Renal pelvis (tissue), 4 donors: Measurements from ENCODE around the gene PRPF4. TPM values are rescaled to one million over a fixed set of nuclear protein-coding genes. Genes with fewer than 3 reads are reported as not detected.
A peak's percentile ranks its signal among the peaks of the same experiment; 100 is the strongest.

ENCODE experiments used
- DNase-seq: peaks from one replicate; pipeline ENCODE4 v3.0.0-alpha.2; 2013
- polyA plus RNA-seq, 3 donors: library from polyadenylated mRNA; unstranded; fragments of 120-200 nt; gene quantifications; one replicate each; pipeline ENCODE4 v1.2.1, GENCODE V29; 2013; ENCODE audit not compliant: insufficient read length in 3 of 3

The PRPF4 gene
- polyA plus RNA-seq, 3 donors = 30.6 to 42.9 (median 40.3) TPM

- no peak for DNase-seq
Observed at GRCh38 chr9:113307396-113307975, 32.0 kb downstream of the PRPF4 start.

- no peak for DNase-seq
Observed at GRCh38 chr9:113309204-113309813, 33.9 kb downstream of the PRPF4 start.

DNA sequence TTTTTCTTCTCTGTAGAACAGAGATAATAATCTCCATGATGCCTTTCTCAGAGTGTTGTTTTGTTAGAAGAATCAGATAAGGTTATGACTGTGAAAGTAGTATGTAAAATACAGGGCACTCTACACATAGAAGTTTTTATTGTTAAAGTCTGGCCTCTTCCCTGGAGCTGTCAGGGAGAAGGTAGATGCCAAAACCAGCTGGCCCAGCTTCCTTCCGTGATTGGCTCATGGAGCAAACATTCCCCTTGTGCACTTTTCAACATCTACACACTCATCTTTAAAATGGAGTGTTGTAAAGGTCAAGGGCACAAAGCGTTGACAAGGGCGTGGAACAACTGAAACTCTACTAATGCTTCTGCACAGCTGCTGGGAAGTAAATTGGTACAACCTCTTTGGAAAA, 35.1 kb downstream of the PRPF4 start:
- no peak for DNase-seq

DNA sequence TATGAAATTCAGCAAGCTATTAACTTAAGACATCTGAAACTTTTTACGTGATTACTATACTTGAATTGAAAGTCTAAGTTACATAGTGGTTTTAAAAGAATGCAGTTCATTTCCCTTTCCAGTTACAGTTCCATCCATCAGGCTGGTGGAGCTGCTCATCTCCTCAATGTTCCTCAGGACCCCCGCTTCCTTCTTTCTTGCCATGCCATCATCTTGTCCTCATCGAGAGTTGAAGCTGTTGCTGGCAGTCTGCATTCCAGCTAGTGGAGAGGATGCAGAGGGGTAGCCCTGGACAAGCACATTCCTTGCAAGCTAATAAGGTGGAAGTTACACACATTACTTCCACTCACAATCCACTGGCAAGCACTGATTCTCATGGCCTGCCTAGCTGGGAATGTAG, 36.5 kb downstream of the PRPF4 start:
- no peak for DNase-seq

DNA sequence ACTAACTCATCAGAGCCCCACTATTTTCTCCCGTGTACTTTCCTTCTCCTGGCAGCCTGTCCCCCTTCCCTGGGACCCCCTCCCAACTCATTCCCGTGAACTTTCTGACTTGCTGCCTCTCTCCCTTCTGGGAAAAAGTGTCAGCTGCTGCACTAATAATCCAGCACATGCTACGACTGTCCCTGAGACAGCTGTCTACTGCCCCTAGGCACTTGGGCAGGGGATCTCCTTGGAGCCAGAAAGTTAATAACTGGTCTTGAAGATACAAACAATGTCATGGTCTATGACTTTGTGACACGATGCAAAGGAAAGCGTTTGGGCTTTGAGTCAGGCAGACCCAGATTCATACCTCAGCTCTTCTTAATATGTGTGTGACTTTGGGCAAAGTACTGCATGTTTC, 37.8 kb downstream of the PRPF4 start:
- DNase-seq = no peak

DNA sequence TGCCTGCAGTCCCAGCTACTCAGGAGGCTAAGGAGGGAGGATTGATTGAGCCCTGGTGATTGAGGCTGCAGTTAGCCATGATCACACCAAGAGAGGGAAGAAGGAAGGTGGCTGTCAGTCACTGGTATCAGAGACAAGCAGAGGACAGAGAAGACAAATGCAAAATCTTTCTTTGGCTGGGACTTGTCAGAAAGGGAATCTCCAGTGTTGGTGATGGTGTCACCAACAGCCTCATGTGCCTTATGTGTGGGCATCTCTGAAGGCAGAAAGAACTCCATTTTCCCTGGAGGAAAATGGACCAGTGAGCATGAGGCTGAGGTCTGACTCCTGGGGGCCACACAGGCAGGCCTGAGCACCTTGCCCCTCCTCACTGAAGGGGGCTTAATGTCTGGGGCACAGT, 39.8 kb downstream of the PRPF4 start:
- DNase-seq = no peak

GRCh38 chr9:113316030-113316429, 40.6 kb downstream of the PRPF4 start:
- DNase-seq = no peak

GRCh38 chr9:113317777-113318176, 42.3 kb downstream of the PRPF4 start:
- no peak for DNase-seq

- no peak for DNase-seq
Observed at GRCh38 chr9:113319054-113319453, 43.6 kb downstream of the PRPF4 start.

DNA sequence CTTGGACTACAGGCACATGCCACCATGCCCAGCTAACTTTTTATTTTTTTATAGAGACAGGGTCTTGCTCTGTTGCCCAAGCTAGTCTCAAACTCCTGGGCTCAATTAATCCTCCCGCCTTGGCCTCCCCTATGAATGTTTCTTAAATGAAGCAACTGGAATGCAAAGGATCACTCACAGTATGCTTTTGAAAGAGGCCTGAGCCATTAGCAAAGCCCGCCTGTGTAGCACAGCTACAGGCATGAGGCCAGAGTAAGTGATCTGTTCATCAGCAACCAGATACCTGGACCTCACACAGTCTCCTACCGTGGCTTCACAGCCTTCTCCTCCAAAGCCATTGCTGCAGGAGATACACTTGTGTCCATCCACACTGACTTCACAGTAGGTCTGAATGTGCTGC, 44.6 kb downstream of the PRPF4 start:
- no peak for DNase-seq

- no peak for DNase-seq
Observed at GRCh38 chr9:113322671-113323070, 47.2 kb downstream of the PRPF4 start.

DNA sequence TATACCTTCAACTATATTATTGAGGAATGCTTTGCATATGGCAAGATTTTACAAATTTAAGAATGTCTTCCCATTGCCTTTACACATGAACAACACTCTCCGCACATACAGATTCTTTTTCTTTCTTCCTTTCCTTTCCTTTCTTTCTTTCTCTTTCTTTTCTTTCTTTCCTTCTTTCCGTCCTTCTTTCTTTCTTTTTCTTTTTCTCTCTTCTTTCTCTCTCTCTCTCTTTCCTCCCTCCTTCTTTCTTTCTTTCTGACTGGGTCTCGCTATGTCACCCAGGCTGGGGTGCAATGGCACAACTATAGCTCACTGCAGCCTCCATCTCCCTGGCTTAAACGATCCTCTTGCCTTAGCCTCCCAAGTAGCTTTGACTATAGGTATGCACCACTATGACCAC, 50.8 kb downstream of the PRPF4 start:
- DNase-seq = no peak

DNA sequence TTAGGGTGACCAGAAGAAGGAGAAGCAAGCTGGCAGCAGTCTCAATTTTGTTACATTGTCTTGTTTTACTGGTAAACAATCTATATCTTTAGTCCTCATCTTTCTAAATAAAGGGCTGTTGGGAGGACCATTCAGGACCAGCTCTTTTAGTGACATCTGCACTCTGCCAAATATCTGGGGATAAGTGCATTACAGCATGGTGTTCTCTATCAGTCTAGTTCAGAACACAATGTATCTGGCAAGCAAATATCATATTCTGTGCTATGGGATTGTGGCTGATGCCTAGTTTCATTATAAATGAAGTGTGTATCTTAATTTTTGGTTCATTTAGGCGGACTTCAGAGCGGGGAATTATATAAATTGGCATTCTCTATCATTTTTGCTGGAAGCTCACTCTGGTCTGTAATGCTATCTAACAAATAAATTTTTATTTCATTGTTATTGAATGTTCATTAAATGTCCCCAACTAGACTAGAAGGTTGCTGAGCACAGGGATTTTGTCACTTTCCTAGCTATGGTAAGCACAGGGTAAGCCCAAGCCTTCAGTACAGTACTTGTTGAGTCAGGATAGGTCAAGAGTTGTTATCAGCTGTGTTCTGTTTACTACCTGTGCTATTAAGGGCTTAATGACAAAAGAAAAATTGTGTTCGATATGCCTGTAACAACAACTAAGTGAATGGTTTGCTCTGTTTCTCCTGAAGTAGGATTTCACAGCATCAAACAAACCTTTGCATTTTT, 52.8 kb downstream of the PRPF4 start:
- DNase-seq = no peak

DNA sequence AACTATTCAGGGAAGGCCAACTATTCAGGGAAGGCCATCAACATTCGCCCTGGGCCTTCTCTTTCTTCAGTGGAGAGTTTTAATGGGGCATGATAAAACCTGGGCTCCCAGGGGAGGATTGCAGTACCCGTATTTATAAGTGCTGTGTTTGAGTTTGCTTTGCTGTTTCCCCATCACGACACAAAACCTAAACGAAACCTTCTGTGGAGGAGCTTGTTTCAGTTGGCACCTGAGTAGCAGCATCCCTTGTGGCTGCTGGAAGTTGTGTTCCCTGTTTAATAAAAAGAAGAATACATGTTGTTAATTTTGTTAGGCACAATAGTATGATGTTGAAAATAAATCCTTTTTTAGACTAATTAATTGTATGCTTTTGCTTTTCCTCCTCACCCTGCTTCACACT, 56.3 kb downstream of the PRPF4 start:
- no peak for DNase-seq

- DNase-seq = no peak
Observed at GRCh38 chr9:113337714-113338113, 62.3 kb downstream of the PRPF4 start.

DNA sequence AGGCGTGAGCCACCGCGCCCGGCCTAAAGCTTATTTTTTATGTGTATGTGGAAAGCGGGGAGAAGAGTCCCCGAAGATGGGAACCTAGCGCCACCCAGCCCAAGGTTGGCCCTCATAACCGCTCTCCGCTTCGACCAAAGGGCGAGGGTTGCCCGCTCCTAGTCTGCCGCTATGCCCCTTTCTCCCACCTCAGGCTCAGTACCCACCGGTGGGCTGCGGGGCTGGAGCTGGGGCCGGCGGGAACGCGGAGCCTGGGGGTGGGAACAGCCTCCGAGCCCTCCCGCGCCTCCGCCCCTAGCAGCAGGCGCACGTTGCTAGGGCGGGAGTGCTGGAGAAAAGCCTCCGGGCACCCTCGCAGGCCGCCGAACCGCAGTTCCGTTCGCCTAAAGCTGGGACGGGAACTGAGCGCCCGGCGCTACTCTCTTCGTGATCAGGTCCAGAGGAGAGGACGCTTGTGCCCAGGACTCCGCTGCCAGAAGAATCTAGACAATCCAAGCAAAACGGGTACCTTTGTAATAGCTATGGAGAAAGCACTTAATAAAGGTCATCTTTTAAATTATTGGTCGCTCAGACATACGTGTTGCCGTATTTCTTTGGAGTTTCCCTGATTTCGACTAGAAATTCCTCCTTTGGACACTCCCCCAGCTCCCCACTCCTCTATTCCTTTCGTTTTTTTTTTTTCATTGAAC, 64.7 kb downstream of the PRPF4 start, which contains the start of gene WDR31:
WDR31 (minus strand) TSS at position 265 of the 689 bp plus-strand sequence. CDS start 8,253 bp downstream, outside the sequence.
- DNase-seq = peak; percentile 90

DNA sequence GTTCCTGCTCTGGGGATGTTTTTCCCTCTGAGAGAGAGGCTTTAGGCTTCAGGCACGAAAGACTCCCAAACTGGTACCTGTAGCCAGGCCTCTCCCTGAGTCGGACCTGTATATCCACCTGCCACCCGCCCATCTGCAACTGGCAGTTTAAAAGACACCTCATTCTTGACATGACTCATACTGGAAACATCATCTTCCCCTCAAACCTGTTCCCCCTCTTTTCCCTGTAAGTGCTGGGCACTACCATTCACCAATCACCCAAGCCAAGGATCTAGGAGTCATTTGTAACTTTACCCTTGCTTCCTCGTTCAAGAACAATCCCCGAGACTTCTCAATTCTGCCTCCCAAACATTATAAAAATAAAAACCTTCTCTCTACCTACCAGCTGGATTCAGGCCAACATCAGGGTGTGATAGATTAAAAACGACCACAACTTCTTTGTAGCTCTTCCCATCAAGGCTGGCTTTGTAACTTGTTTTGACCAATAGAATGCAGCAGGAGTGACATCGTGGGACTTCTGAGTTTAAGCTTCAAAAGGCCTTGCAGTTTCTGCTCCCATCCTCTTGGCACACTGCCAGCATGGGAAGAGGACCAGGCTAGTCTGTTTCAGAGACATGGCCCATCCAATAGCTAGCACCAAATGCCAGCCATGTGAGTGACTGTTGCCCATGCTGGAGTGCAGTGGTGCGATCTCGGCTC, 66.4 kb downstream of the PRPF4 start:
- DNase-seq = no peak

Other genes with a start within 250 kb of the PRPF4 start
- 10 to 100 TPM in 2 of 3 donors, 1 to 10 TPM in 1; 9.6 to 12.2 (median 10.8) TPM for gene ZFP37, start 218.9 kb upstream of the PRPF4 start, polyA plus RNA-seq
- 1 to 10 TPM; 2.5 to 3.8 (median 3.3) TPM for gene SLC31A2, start 124.7 kb upstream of the PRPF4 start, polyA plus RNA-seq
- 10 to 100 TPM; 31.4 to 33.1 (median 32.8) TPM for gene FKBP15, start 54.4 kb upstream of the PRPF4 start, polyA plus RNA-seq
- gene SLC31A1, start 54.1 kb upstream of the PRPF4 start, polyA plus RNA-seq = 10 to 100 TPM; 18.7 to 30.3 (median 23.8) TPM
- 10 to 100 TPM; 33.0 to 42.9 (median 36.3) TPM for gene CDC26, start 86 bp upstream of the PRPF4 start, polyA plus RNA-seq
- gene RNF183, start 27.7 kb downstream of the PRPF4 start, polyA plus RNA-seq = 1 to 10 TPM; 6.0 to 8.7 (median 7.0) TPM
- gene WDR31, start 64.6 kb downstream of the PRPF4 start, polyA plus RNA-seq = 1 to 10 TPM; 5.0 to 8.4 (median 8.4) TPM
- 10 to 100 TPM; 10.0 to 11.1 (median 10.5) TPM for gene BSPRY, start 73.9 kb downstream of the PRPF4 start, polyA plus RNA-seq
- 10 to 100 TPM; 39.1 to 53.4 (median 51.9) TPM for gene HDHD3, start 101.3 kb downstream of the PRPF4 start, polyA plus RNA-seq
- 10 to 100 TPM; 42.1 to 53.9 (median 46.1) TPM for gene ALAD, start 125.6 kb downstream of the PRPF4 start, polyA plus RNA-seq
- gene POLE3, start 135.0 kb downstream of the PRPF4 start, polyA plus RNA-seq = 10 to 100 TPM; 65.6 to 67.2 (median 66.1) TPM
- 1 to 10 TPM in 2 of 3 donors, under 1 TPM in 1; 0.88 to 1.2 (median 1.0) TPM for gene C9orf43, start 135.1 kb downstream of the PRPF4 start, polyA plus RNA-seq
- gene RGS3, start 188.1 kb downstream of the PRPF4 start, polyA plus RNA-seq = 10 to 100 TPM; 43.3 to 54.3 (median 43.4) TPM